ENCODE results near the gene NPPA.

Gene NPPA

DNA sequence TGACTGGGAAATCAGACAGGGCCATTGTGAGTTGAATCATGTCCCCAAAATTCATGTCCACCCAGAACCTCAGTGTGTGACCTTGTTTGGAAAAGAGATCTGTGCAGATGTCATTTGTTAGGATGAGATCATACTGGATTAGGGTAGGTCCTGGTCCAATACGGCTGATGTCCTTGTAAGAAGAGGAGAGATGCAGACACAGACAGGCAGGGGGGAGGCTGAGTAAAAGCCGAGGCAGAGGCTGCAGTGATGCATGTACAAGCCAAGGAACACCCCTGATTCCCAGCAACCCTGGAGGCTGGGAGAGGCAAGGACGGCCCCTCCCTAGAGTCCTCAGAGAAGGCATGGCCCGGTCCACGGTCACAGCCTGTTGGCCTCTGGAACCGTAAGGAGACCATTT is 27.0 kb upstream of the NPPA start:
- DNase-seq = no peak

DNA sequence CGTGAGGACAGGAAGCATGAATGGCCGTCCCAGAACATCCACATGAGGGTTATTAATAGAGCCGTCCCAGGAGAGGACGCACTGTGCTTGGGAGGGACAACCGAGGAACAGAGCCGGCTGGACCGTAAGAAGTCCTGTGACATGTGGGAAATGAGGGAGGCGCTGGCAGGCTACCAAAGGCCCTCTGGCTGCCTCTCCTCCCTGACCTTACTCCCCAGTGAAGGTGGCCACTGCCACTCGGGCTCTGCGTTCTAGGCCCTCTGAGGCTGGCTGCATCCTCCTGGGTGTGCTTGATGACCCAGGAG is 26.6 kb upstream of the NPPA start:
- DNase-seq = no peak

DNA sequence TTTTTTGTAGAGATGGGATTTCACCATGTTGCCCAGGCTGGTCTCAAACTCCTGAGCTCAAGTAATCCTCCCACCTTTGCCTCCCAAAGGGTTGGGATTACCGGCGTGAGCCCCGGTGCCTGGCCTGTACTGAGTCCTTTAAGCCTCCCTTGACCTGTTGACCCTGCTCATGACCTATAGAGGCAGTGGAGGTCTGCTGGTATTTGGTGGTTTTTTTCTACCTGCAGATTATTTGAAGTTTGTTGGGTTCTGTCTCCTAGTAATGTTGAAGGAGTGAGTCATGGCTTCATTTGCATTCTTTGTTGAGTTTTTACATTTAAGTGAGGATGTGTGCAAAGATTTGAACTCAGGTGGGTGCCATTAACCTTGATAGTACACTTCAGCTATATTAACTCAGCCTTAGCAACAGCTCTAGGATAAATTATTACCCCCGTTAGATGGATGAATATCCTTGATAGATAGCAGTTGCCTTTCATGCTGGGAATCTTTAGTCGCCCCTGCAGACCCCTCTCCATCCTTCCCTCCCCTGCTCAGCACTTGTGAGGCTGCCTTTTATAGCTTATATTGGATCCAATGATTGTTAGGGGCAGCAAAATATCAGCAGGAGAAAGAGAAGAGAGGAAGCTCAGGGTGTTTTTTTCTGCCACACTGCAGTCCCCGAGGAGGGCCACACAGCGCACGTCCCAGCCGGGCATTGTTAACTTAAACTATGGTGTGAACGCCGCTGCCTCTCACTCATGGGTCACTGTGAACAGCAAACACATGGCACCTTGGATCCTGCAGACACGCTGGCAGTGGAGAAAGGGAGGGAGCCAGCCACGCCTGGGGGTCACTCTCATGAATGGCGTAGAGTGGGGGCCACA is 26.0 kb upstream of the NPPA start:
- DNase-seq = no peak

- DNase-seq = no peak
Observed at GRCh38 chr1:11872545-11872944, 25.0 kb upstream of the NPPA start.

GRCh38 chr1:11869650-11870207 is 22.1 kb upstream of the NPPA start:
- DNase-seq = no peak

GRCh38 chr1:11869104-11869503 is 21.5 kb upstream of the NPPA start:
- DNase-seq = no peak

- no peak for DNase-seq
Observed at GRCh38 chr1:11868331-11868980, 20.9 kb upstream of the NPPA start.

DNA sequence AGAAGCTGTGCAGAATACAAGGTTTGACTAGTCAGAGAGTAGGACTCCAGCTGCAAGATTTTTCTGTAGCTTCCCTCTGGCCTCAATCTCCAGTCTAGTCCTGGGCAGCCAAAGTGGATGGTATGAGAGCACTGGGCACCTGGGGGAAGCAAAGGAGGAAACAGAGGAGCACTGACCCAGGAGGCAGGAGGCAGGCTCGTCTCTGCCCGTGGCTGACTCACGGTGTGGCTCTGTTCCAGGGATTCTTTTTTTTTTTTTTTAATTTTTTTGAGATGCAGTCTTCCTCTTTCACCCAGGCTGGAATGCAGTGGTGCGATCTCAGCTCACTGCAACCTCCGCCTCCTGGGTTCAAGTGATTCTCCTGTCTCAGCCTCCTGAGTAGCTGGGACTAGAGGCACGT is 15.3 kb upstream of the NPPA start:
- DNase-seq = no peak

DNA sequence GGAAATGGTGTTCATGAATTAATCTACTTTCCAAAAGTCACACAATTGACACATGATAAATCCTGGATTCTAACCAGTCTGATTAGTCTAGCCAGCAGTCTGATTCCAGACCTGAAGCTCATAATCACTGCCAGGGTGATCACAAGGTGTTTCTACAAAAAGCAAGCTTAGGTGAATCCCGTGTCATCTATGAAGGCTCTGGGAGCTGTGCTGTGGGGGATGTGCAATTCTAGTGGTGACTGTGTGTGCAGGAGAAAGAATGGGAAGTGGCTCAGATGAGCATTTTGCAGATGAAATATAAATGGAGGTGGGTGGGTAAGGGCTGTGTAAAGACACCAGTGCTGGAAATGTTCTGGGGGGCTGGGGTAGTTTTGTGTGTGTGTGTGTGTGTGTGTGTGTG is 13.0 kb upstream of the NPPA start:
- peak in 16 of 56 donors; percentile 6 to 57 (median 34) for DNase-seq

- DNase-seq = no peak
Observed at GRCh38 chr1:11860083-11860482, 12.5 kb upstream of the NPPA start.

DNA sequence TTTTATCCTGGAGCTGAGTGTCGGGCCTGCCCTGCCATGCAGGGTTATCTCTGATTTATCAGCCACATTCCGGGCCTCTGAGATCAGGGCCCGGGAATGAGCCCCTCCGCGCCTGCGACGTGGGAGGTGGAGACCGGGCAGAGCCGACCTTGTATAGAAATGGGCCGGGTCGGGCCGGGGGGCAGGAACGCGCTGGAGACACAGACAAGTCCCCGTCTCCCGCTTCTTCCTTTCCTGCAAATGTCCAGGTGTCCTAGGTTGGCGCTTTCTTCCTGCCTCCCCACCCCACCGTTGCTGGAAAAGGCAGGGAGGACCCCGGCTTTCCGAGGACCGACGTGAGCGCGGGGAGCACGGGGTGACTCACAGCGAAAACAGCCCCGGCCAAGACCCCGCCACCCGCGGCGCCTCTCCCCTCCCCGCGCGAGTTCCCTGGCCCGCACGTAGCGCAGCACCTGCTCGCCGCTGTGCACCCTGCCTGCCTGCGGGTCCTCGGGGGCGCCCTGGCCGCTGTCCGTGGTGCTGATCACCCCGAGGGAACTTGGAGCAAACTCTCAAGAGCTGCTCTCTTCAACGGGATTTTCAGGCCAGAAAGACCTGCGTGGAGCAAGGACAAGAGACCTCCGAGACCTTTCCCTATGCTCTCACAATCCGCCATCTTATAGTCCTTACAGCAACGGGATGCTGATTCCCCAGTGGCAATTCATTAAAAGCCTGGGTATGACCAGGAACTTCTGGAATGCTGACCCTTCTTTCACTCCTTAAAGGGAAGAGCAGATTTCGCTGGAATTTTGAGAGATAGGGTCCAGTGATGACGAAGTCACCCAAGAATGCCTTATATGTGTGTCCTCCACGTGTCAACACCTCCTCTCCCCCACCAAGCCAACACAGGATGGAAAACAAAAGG is 11.6 kb upstream of the NPPA start:
- DNase-seq = peak in 5 of 56 donors; percentile 3 to 38 (median 13)

- no peak for DNase-seq
Observed at GRCh38 chr1:11858613-11858967, 11.0 kb upstream of the NPPA start, which contains the start of gene NPPB. Gene NPPB, minus strand, starts transcription at chr1:11858945. Its CDS starts 112 bp downstream, at chr1:11858833.

GRCh38 chr1:11858158-11858557 is 10.6 kb upstream of the NPPA start:
- no peak for DNase-seq

GRCh38 chr1:11857164-11857851 is 9.7 kb upstream of the NPPA start:
- no peak for DNase-seq

GRCh38 chr1:11856698-11857097 is 9.1 kb upstream of the NPPA start:
- no peak for DNase-seq

- no peak for DNase-seq
Observed at GRCh38 chr1:11855430-11855829, 7.8 kb upstream of the NPPA start.

- no peak for DNase-seq
Observed at GRCh38 chr1:11854519-11854918, 6.9 kb upstream of the NPPA start.

GRCh38 chr1:11851180-11851579 is 3.6 kb upstream of the NPPA start:
- peak in 1 of 56 donors; percentile 19 for DNase-seq

DNA sequence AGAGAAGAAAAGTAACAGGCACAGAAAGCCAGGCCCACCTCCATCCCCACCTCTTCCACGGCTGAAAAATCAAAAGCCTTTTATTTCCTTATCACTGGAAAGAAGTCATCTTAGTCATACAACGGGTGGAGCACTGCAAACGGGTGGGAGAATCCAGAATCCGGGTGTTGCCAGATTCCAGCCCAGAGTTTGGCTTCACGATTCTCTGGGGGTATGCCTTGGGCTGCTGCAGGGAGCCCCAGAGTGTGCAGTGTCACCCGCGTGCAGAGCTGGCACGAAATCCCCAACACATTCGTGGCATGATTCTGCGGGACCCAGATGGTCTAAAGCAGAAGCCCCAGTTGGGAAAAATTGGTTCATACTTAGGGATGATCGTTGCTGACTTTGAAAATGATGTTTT is 2.6 kb upstream of the NPPA start:
- peak in 15 of 56 donors; percentile 1 to 62 (median 19) for DNase-seq

DNA sequence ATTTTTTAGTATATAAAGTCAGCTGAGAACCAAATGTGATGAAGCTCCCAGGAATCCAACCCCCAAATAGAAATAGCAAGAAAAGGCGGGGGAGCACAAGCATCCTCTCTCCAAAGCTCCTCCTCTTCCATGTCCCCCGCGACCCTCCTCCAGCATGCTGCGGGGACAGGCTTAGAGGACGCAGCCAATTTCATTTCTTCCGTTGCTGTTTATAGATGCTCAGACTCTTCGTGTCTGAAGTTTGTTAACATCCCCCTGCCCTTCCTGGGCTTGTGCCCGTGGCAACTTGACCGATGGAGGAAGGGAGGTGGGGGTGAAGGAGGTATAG is 754 bp upstream of the NPPA start:
- no peak for DNase-seq

DNA sequence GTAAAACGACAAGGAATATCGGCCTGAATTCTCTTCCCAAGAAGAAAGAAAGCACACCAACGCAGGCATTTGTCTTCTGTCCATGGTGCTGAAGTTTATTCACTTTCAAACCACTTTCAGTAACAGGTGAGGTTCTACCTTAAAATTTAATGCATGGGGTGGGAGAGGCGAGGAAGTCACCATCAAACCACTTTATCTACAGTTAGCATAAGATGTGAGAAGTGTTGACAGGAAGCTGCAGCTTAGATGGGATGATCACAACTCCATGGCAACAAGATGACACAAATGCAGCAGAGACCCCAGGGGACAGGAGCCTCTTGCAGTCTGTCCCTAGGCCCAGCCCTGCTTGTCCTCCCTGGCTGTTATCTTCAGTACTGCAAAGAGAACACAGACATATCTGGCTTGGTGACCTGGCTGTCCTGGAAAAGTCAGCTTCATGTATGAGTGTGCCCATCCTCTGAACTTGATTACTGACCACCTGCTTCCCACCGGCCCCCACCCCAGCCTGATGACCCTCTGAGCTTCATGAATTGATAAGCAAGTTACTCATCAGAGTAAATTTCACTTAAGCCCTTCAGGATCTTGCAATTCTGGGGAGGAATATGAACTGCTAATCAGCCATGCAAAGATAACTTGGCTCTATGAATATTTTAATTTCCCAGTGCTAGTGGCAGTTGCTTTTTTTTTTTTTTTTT is 1.8 kb downstream of the NPPA start:
- no peak for DNase-seq
